Measurements from ENCODE around the gene ROBO1.

GRCh38 chr3:79810581-79810980 is 42.8 kb upstream of the ROBO1 start:
- TF ChIP-seq CTCF (IDR thresholded peaks at IDR 0.05) (no peak), ZFX (IDR thresholded peaks at IDR 0.05; ENCODE audit: borderline replicate concordance) (no peak)
